ENCODE data around the gene DUOX1.
"Not testable (repeated sequence)": the region's sequence is repeated elsewhere in the genome, so short reads cannot be mapped to it uniquely, and the experiment has no call there.

Gene DUOX1

DNA sequence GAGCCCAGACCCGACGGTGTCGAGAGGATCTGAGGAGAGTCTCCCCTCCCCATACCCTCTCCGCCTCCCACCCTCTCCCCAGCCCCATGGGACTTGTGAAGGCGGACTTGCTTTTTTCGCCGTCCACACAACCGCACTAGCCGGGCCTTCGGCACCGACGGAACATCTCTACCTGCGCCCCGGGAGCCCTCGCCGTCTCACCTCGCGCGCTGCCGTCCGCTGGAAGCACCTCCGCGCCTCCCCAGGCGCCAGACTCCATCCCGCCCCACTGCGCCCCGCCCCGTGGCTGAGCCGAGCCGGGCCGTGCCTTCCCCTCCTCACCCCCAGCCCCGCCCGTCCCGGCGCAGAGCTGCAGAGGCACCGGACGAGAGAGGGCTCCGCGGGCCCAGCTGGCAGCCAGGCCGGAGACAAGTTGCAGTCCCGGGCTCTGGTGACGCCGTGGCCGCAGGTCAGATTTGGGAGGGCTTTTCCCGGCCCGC lies at the start of gene DUOX1, which contains the start of gene DUOXA1:
Gene DUOX1 (plus strand): TSS at position 344 of the 479 bp plus-strand sequence. CDS start 1,973 bp downstream, outside the sequence.
Gene DUOXA1 (minus strand): TSS at position 229 of the 479 bp plus-strand sequence. CDS start 6,865 bp downstream, outside the sequence.
- peak; percentile 48 for DNase-seq

DNA sequence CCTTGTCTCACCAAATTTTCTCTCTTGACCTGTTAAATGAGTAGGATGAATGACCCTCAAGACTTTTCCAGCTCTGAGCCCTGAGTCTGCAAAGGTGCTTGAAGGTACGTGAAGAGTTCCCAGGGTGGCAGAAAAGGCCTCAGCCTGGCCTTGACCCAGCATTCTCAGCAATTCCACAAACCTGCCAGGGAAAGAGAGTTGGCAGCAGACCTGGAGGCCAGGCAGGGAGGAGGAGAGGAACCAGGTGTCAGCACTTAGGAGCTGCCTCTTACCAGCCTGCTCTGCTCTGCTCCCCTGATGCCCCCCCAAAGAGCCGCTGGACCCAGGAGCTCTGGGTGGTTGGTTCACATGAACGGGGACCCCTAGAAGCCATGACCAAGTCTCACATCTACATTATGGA lies 49.2 kb upstream of the DUOX1 start:
- not testable (repeated sequence) for DNase-seq

GRCh38 chr15:45082412-45082811 lies 47.4 kb upstream of the DUOX1 start:
- not testable (repeated sequence) for DNase-seq

GRCh38 chr15:45083223-45083622 lies 46.6 kb upstream of the DUOX1 start:
- DNase-seq: no peak

GRCh38 chr15:45084163-45084562 lies 45.6 kb upstream of the DUOX1 start:
- DNase-seq: peak; percentile 20

GRCh38 chr15:45087513-45087912 lies 42.3 kb upstream of the DUOX1 start:
- DNase-seq: no peak

DNA sequence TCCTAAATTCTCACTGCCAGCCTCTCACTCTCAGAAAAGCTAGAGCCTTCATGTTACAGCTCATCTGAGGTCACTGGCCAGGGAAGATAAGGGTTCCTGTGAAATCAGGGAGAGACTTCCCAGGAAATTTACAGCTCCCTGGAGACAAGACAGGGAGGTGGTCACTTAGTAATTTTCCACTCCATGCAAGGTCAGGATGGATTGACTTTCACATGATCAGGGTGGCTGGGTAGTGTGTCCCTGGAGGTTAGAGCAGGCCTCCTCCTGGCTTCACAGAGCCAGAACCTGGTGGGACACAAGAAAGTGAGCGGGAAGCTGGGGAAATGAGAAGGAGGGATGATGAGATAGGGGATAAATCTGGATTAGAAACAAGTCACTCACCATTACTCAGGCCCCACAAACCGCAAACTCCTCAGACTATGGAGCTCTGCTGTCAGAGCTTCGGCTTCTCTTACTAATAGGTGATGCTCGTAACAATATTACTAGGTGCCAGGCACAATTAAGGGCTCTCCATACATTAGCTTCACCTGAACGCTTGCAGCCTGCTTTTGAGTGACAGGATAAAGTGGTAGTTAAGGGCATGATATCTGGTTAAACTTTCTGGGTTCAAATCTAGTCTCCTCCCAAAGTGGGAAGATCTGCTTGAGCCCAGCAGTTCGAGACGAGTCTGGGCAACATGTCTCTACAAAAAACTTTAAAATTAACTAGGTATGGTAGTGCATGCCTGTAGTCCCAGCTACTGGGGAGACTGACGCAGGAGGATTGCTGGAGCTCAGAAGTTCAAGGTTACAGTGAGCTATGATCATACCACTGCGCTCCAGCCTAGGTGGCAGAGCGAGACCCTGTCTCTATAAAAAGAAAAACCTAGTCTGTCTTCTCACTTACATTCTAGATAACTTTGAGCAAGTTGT lies 40.7 kb upstream of the DUOX1 start:
- no peak for DNase-seq

DNA sequence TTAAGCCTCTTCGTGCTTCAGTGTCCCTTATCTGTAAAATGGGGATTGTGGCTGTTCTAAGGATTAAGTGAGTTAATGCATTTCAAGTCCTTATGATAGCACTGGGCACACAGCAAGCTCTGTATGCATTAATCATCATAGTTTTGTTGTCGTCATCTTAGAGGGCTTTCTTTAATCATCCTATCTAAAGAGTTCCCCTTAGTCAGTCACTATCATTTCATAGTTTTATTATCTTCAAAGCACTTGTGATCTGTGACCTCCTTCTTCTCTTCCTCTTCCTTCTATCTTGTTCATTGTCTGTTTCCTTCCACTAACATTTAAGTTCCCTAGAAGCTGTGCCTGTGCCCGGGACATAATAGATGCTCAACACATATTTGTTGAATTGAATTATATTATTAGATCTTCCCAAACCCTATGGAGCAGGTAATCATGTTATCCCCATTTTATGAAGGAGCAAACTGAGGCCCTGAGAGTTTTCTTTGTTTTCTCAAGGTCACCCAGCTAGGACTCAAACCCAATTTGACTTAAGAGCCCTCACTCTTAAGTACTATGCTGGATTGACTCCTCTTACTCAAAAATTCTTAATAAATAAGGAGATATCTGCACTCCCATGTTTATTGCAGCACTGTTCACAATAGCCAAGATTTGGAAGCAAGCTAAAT lies 40.0 kb upstream of the DUOX1 start:
- DNase-seq: no peak

GRCh38 chr15:45091161-45091560 lies 38.6 kb upstream of the DUOX1 start:
- no peak for DNase-seq

DNA sequence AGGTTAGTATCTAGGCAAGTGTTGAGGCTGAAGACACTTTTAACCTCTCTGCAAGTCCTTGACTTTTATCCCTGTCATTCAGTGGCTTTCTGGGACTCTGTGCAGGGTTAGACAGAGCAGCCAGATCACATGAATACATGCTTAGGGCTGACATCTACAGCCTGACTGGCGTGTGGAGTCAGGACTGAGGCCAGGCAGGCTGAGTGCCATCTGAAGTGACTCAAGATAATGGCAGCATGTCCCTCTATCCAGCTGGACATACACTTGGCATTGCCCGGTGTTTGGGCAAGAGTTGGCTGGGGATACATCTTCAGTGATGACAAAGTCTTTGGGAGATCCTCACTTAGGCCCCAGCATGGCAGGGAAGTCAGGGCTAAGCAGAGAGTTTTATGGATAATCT lies 38.2 kb upstream of the DUOX1 start:
- no peak for DNase-seq

- no peak for DNase-seq
These were observed 36.8 kb upstream of the DUOX1 start for GRCh38 chr15:45093013-45093412.

DNA sequence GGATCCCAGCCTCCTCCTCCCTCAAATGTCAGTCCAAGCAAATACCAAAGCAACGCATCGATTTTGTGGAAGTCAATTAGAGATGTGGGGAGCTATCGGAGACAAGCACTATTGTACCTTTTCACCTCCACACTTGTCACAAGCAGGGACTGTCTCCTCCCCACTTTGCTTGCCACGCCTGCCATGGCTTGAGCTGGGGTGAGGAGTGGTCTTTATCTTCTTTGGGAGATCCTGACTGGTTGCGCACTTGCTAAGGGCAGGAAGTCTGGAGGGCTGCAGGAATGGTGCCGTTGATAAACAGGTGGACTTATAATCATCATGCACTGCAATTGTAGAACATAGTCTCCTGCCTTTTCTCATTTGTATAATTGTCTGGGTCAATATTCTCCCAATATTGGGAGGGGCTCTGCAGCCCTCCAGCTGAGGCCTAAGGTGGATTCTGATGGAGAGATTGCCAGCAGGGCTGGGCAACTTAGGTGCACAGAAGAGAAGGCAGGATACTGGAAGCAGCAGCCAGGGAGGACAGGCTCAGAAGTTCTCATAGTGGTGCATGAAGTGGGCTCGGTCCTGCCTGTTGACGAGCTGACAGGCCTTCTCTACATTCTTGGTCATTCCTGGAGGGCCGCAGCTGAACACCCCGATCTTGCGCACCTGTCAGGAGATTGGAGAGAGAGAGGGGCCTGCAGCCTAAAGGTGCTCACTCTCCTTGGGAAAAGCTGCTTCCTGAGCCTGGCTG lies 36.0 kb upstream of the DUOX1 start:
- DNase-seq: no peak

- no peak for DNase-seq
These were observed 35.5 kb upstream of the DUOX1 start for GRCh38 chr15:45094358-45094730.

DNA sequence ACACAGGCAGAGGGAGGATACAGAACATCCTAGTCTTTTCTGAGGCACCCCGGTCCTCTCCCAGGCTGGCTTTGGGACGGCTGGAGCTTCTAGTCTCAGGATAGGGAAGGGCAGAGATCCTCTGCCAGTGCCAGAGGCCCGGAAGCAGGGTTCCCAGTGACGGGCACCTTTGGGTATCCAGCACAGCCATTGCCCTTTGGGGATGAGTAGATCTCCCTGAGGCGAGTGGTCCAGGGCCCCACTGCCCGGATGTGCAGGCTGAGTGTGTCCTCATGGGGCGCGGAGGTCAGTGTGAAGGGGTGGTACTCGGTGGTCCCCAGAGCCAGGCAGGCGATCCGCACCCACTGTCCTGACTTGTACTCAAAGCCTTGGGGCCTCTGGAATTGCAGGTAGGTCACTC lies 34.1 kb upstream of the DUOX1 start:
- DNase-seq: no peak

GRCh38 chr15:45097466-45097865 lies 32.3 kb upstream of the DUOX1 start:
- DNase-seq: no peak

DNA sequence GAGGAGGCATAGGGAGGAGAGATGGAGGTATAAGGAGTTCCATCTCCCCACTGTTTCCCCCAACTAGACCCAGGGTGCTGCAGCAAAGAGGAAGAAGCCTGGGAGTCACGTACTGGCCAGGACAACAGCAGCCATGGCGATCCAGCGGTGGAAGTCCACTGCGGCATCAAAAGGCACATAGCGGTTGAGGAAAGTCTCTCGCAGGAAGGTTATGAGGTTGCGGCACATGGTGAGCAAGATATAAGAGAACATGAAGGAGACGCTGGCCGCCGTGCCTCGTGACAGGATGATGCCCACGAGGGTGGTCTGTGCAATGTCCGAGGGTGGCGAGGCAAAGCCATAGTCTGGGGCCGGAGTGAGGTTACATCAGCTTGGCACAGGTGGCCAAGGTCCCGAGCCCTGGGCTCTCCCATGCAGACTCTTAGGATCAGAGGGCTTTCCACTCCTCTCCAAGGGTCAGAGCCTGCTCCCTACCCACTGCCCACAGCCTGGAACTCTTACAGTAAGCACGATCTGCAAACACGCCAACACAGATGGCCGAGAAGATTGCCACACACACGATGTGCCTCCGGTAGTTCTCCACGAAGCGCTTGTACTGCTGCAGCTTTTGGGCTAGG lies 30.1 kb upstream of the DUOX1 start:
- no peak for DNase-seq

DNA sequence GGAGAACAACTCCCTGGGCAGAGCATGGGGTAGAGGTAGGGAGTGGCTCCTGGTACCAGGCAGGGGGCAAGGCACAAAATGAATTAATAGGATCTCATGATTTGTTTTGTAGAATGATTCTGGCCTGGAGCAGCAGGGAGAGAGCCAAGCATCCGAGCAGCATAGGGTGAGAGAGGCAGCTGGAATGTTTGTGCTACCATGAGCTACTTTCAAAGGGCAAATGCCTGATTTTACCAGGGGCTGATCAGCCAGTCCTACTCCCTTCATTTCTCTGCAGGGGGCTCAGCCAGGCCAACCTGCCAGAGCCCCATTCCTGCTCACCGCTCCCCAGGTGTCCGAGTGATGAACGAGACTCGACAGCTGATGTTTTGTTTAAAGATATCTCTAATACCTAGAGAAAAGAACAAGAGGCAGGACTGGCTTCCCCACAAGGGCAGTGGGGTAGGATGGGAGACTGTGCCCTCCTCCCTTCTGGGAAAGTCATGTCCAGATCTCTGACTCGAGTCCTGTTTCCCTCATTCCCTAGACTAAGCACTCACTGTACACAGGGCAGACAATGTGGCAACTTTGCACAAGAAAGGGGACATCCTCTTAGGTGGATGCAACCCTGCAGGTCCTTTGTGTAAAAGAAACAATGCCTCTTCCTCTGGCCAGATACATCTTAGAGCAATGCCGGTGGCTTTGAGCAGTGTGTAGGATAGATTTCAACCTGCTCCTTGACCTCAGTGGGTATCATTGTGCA lies 28.7 kb upstream of the DUOX1 start:
- peak; percentile 55 for DNase-seq

DNA sequence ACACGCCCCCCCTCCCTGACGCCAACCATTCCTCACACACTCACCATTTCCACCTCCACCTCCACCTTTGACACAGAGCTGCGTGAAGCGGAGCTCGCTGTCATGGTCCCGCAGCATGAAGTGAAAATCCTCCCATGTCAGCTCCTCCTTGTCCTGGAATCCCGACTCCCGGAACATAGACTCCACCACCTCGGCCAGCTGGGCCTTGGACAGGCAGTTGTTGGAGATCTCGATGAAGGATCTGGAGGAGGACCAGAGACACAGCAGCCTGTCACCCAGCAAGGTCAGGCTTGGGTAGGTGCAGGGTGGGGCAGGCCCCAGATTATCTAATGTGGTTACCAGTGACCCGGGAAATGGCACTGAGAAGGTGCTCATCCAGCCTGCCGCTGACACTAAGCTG lies 28.0 kb upstream of the DUOX1 start:
- DNase-seq: no peak

DNA sequence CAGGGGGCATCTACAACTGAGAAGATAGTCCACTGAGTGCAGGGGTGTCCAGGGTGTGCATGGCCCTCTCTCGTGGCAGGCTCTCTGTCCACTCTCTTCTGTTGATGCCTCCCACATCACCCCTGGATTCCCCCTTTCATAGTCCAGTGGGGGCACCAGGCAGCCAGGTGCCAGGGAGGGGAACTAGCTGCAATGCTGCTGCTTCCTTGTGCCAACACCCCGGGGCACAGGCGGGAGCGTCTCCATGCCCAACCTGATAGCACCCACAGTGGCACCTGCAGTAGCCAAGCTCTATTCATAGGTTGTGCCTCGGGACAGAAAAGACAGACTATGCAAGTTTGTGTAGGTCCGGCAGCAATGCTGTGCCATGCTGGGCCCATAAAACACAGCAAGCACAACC lies 27.6 kb upstream of the DUOX1 start:
- DNase-seq: no peak

- DNase-seq: not testable (repeated sequence)
These were observed 25.6 kb upstream of the DUOX1 start for GRCh38 chr15:45104170-45104569.

GRCh38 chr15:45105586-45105985 lies 24.2 kb upstream of the DUOX1 start:
- no peak for DNase-seq

Data from NCI-H69 (cell line).